HepG2 (cell line): ENCODE results near the gene KRTAP20-3. TPM values are rescaled to one million over a fixed set of nuclear protein-coding genes. Genes with fewer than 3 reads are reported as not detected.

Experiments used
- ATAC-seq: fragments of 200-7000 bp; cut with Tn5 transposase; 3 replicates; pipeline ENCODE4 v1.9.1; 2020; ENCODE audit warnings: mild to moderate bottlenecking, moderate library complexity
- BruUV-seq: library from RNA; stranded (reverse); fragments of 400-500 nt; replicated peaks from 2 replicates; lab custom pipeline; 2021; lab: Mats Ljungman, UMichigan
- CTCF ChIA-PET: fragments of 300-600 bp; formaldehyde crosslinking; extraction: SDS; loops from one replicate; lab custom pipeline; 2021; ENCODE audit warnings: low total read pairs, inconsistent platforms, low intra/inter-chr PET ratio; lab: Yijun Ruan, JAX
- POLR2A ChIA-PET: fragments of 350-600 bp; sonication (Branson Sonifier 250); formaldehyde crosslinking; loops from one replicate; lab custom pipeline; 2020; ENCODE audit warnings: antibody characterized with exemption, inconsistent platforms; lab: Yijun Ruan, JAX
- DNase-seq: peaks from one replicate; pipeline ENCODE4 v3.0.0-alpha.2; 2015; ENCODE audit warnings: low spot score
- FAIRE-seq: peaks from 3 replicates; lab custom pipeline; 2011; peaks lifted over from hg19 to GRCh38; lab: Jason Lieb, UNC
- H2AFZ ChIP-seq: one replicate; pipeline ENCODE4 v1.6.1; 2011; ENCODE audit warnings: low read length, inconsistent platforms
- H3K27ac ChIP-seq: fragments of 300-600 bp; 3 replicates; pipeline ENCODE4 v1.8.0; 2011; ENCODE audit warnings: mixed run types, mild to moderate bottlenecking, mixed read lengths, low read length, inconsistent platforms; ENCODE audit not compliant: insufficient read depth; ENCODE audit errors: extremely low read length
- H3K27me3 ChIP-seq, 2 experiments: fragments of 200-600 bp in 1 of 2; 2 replicates in 1 of 2; 3 replicates in 1 of 2; pipeline versions ENCODE4 v1.6.0 to v1.8.0; 2011; ENCODE audit warnings: low read length in 2 of 2, mild to moderate bottlenecking in 2 of 2, moderate library complexity in 2 of 2, inconsistent platforms in 1 of 2; ENCODE audit not compliant: insufficient read depth in 2 of 2, control insufficient read depth in 1 of 2
- H3K36me3 ChIP-seq, 2 experiments: fragments of 200-600 bp in 1 of 2; replicated peaks in 1 of 2; 2 replicates in 1 of 2; 3 replicates in 1 of 2; pipeline versions ENCODE4 v1.5.1 to v1.8.0; 2011; ENCODE audit warnings: low read length in 2 of 2, inconsistent platforms in 1 of 2; ENCODE audit not compliant: insufficient read depth in 2 of 2, control insufficient read depth in 1 of 2
- H3K4me1 ChIP-seq: 2 replicates; pipeline ENCODE4 v1.5.1; 2012; ENCODE audit warnings: low read length, inconsistent platforms; ENCODE audit not compliant: insufficient read depth
- H3K4me2 ChIP-seq: 2 replicates; pipeline ENCODE4 v1.6.0; 2011; ENCODE audit warnings: low read depth, low read length, inconsistent platforms
- H3K4me3 ChIP-seq, 3 experiments: fragments of 200-600 bp in 1 of 3; sonication (generic), shearing (Covaris generic) in 1 of 3; replicated peaks in 1 of 3; 2 replicates each; pipeline ENCODE4 v1.5.1; 2011 to 2016; ENCODE audit warnings: low read length in 3 of 3, inconsistent platforms in 2 of 3, low read depth in 2 of 3, mild to moderate bottlenecking in 2 of 3, control low read depth in 1 of 3, mixed read lengths in 1 of 3; ENCODE audit not compliant: insufficient read depth in 1 of 3
- H3K79me2 ChIP-seq: one replicate; pipeline ENCODE4 v1.6.1; 2011; ENCODE audit warnings: low read length, inconsistent platforms; ENCODE audit not compliant: insufficient read depth
- H3K9ac ChIP-seq: 2 replicates; pipeline ENCODE4 v1.6.0; 2011; ENCODE audit warnings: mild to moderate bottlenecking, low read depth, low read length, inconsistent platforms; ENCODE audit not compliant: insufficient read depth
- H3K9me3 ChIP-seq: 2 replicates; pipeline ENCODE4 v1.5.1; 2012; ENCODE audit warnings: mild to moderate bottlenecking, low read length
- H4K20me1 ChIP-seq: 2 replicates; pipeline ENCODE4 v1.6.0; 2011; ENCODE audit warnings: inconsistent platforms, mild to moderate bottlenecking, low read length, moderate library complexity; ENCODE audit not compliant: insufficient read depth
- LCORL ChIP-seq, 2 experiments: fragments of 450-650 bp in 1 of 2; sonication (generic) in 1 of 2; formaldehyde crosslinking in 1 of 2; IDR thresholded peaks; 2 replicates each; pipeline versions ENCODE4 v1.5.0 to v1.6.1; 2017 to 2020; ENCODE audit warnings: antibody characterized with exemption in 1 of 2, missing genetic modification reagents in 1 of 2
- NFE2L2 ChIP-seq: fragments of 150-350 bp; IDR thresholded peaks from 2 replicates; pipeline ENCODE4 v1.6.1; 2014; ENCODE audit warnings: low read length
- SMAD3 ChIP-seq: sonication (generic); formaldehyde crosslinking; IDR thresholded peaks from 2 replicates; pipeline ENCODE4 v1.4.0; 2020; ENCODE audit warnings: missing genetic modification reagents
- SPEN ChIP-seq: sonication (generic); formaldehyde crosslinking; IDR thresholded peaks from 2 replicates; pipeline ENCODE4 v1.5.1; 2020; ENCODE audit warnings: low read depth, mild to moderate bottlenecking, missing genetic modification reagents
- ZNF335 ChIP-seq: sonication (generic); formaldehyde crosslinking; IDR thresholded peaks from 2 replicates; pipeline ENCODE4 v1.4.0; 2020; ENCODE audit warnings: missing genetic modification reagents
- ZNF362 ChIP-seq: sonication (generic); formaldehyde crosslinking; IDR thresholded peaks from 2 replicates; pipeline ENCODE4 v1.4.0; 2020; ENCODE audit warnings: missing genetic modification reagents, mild to moderate bottlenecking, borderline replicate concordance
- ZNF562 ChIP-seq: sonication (generic); formaldehyde crosslinking; IDR thresholded peaks from 2 replicates; pipeline ENCODE4 v1.8.0; 2022; ENCODE audit warnings: missing genetic modification reagents, borderline replicate concordance
- ZNF574 ChIP-seq: sonication (generic); formaldehyde crosslinking; IDR thresholded peaks from 2 replicates; pipeline ENCODE4 v1.4.0; 2020; ENCODE audit warnings: missing genetic modification reagents
- ZNF619 ChIP-seq: sonication (generic); formaldehyde crosslinking; IDR thresholded peaks from 2 replicates; pipeline ENCODE4 v1.4.0; 2020; ENCODE audit warnings: mild to moderate bottlenecking, missing genetic modification reagents
- ZNF746 ChIP-seq: sonication (generic); formaldehyde crosslinking; IDR thresholded peaks from 2 replicates; pipeline ENCODE4 v1.8.0; 2022; ENCODE audit warnings: mild to moderate bottlenecking, missing genetic modification reagents
- in situ Hi-C: cut with HindIII; loops from 2 replicates; pipeline ENCODE4 v1.10.0; 2017; ENCODE audit warnings: low pct_unique_long_range_greater_than_20kb; ENCODE audit not compliant: extremely low pct_ligation_motif_present
- intact Hi-C: fragments of 100-400 bp; cut with micrococcal nuclease; formaldehyde crosslinking; loops from one replicate; pipeline ENCODE4 v1.10.0; 2022; ENCODE audit not compliant: unreplicated experiment
- polyA plus RNA-seq, 8 experiments: library from polyadenylated mRNA; depleted of rRNA in 3 of 8; stranded (reverse) in 7 of 8; unstranded in 1 of 8; fragments of >200 nt; fragmentation: Illumina TruSeq in 4 of 8; extraction: Trizol in 4 of 8; gene quantifications; 2 replicates each; pipeline versions ENCODE4 v1.2.1 to v1.2.3, GENCODE V29; 2011 to 2016; ENCODE audit warnings: low read depth in 4 of 8, missing spikeins in 1 of 8, mixed read lengths in 1 of 8; ENCODE audit not compliant: insufficient read depth in 1 of 8
- total RNA-seq, 5 experiments: library from RNA; depleted of rRNA; stranded (reverse); fragments of >200 nt; fragmentation: Illumina TruSeq; extraction: Trizol; gene quantifications; 2 replicates each; pipeline ENCODE4 v1.2.3, GENCODE V29; 2016; ENCODE audit warnings: low read depth in 1 of 5

Gene KRTAP20-3
- total and polyA plus RNA-seq, 2 of the 13 experiments (the other 11 are each of a cell fraction or from before 2014, with no cell fraction given), result not detected

GRCh38 chr21:30676737-30677136, 34.1 kb downstream of the KRTAP20-3 start:
- no peak for FAIRE-seq
- intact Hi-C loops (no loop called here), in situ Hi-C loops (no loop called here)
- H3K9ac ChIP-seq, result no peak overlapping the region
- no peak overlapping the region for H3K4me3 ChIP-seq
- H3K9me3 ChIP-seq, result peaks cover 85% of the 10 kb centered on the region
- H3K27ac ChIP-seq, result no peak overlapping the region
- no peaks in the 10 kb centered on the region for H4K20me1 ChIP-seq
- no peak overlapping the region for H3K4me2 ChIP-seq
- no peak for ATAC-seq
- no peak overlapping the region for H2AFZ ChIP-seq
- no peaks in the 10 kb centered on the region for H3K27me3 ChIP-seq
- H3K4me1 ChIP-seq, result no peaks in the 10 kb centered on the region
- H3K36me3 ChIP-seq, result no peaks in the 10 kb centered on the region
- no peaks in the 10 kb centered on the region for H3K79me2 ChIP-seq
- no TSS peak for BruUV-seq
- POLR2A ChIA-PET, result no interaction called here
- CTCF ChIA-PET, result no interaction called here
- DNase-seq, result no peak
- TF ChIP-seq ZNF362 (CRISPR knock-in tag) (no peak), SPEN (no peak), ZNF335 (no peak), LCORL (IDR thresholded peaks at IDR 0.05) (no peak), LCORL (CRISPR knock-in tag; IDR thresholded peaks at IDR 0.05) (no peak), ZNF562 (CRISPR knock-in tag) (no peak), NFE2L2 (no peak), ZNF746 (CRISPR knock-in tag) (no peak), ZNF574 (CRISPR knock-in tag) (no peak), SMAD3 (CRISPR knock-in tag) (no peak), ZNF619 (CRISPR knock-in tag) (no peak)
